SK-N-MC (cell line): ENCODE results near the gene TPT1.
A peak's percentile ranks its signal among the peaks of the same experiment; 100 is the strongest.

Source experiments
- DNase-seq: peaks from one replicate; pipeline ENCODE4 v3.0.0-alpha.2; 2011; ENCODE audit warnings: low read depth, low spot score
- H3K27ac ChIP-seq: fragments of 200-600 bp; sonication (generic); 2 replicates; pipeline ENCODE4 v1.5.1; 2016; ENCODE audit warnings: mixed run types
- H3K36me3 ChIP-seq: fragments of 200-600 bp; sonication (generic); 2 replicates; pipeline ENCODE4 v1.6.1; 2017; ENCODE audit warnings: antibody characterized with exemption, low read length, mixed read lengths; ENCODE audit not compliant: insufficient read depth
- H3K4me3 ChIP-seq: fragments of 200-600 bp; sonication (generic); 2 replicates; pipeline ENCODE4 v1.5.1; 2016
- H3K9ac ChIP-seq: fragments of 200-600 bp; sonication (generic); 2 replicates; pipeline ENCODE4 v1.8.0; 2017; ENCODE audit warnings: mixed run types, mixed read lengths; ENCODE audit not compliant: insufficient read length
- H3K9me3 ChIP-seq: fragments of 200-600 bp; sonication (generic); 2 replicates; pipeline ENCODE4 v1.6.1; 2017; ENCODE audit warnings: low read depth, mild to moderate bottlenecking, antibody characterized with exemption, low read length, moderate library complexity, mixed read lengths
- EZH2 ChIP-seq: fragments of 200-600 bp; sonication (generic); IDR thresholded peaks from one replicate; pipeline ENCODE4 v1.6.1; 2017; ENCODE audit warnings: antibody characterized with exemption
- FOXP2 ChIP-seq: optimal IDR thresholded peaks from 2 replicates; pipeline ENCODE3; 2011; ENCODE audit warnings: mild to moderate bottlenecking, moderate library complexity; ENCODE audit not compliant: insufficient read depth; ENCODE audit errors: extremely low read length, control extremely low read depth
- POLR2AphosphoS5 ChIP-seq: IDR thresholded peaks from 2 replicates; pipeline ENCODE4 v1.6.1; 2012; ENCODE audit warnings: mild to moderate bottlenecking, low read depth, low read length, borderline replicate concordance

Gene TPT1

GRCh38 chr13:45369116-45369515 is 28.1 kb upstream of the TPT1 start:
- no peak for DNase-seq
- Histone ChIP-seq H3K9ac (no peak overlapping the region), H3K27ac (no peak overlapping the region), H3K4me3 (no peak overlapping the region), H3K36me3 (peaks cover 6% of the 10 kb centered on the region; the same call in 1 of the 2 replicates), H3K9me3 (no peaks in the 10 kb centered on the region)
- no peak for TF ChIP-seq POLR2AphosphoS5
- TF ChIP-seq FOXP2, result no peak
- TF ChIP-seq EZH2, result no peak

GRCh38 chr13:45368571-45368970 is 27.6 kb upstream of the TPT1 start:
- 0 out of 2 replicates have a peak overlapping the region, but pooled peaks have one; percentile 2 for H3K27ac ChIP-seq
- no peaks in the 10 kb centered on the region for H3K9me3 ChIP-seq
- H3K4me3 ChIP-seq, result no peak overlapping the region
- TF ChIP-seq FOXP2 (no peak), POLR2AphosphoS5 (no peak; the same call in 1 of the 2 replicates)
- H3K36me3 ChIP-seq, result peaks cover 11% of the 10 kb centered on the region; the same call in 1 of the 2 replicates
- no peak for DNase-seq
- H3K9ac ChIP-seq, result no peak overlapping the region

GRCh38 chr13:45368005-45368404 is 27.0 kb upstream of the TPT1 start:
- Histone ChIP-seq H3K27ac (no peak overlapping the region), H3K4me3 (no peak overlapping the region), H3K9ac (no peak overlapping the region), H3K9me3 (no peaks in the 10 kb centered on the region), H3K36me3 (peaks cover 14% of the 10 kb centered on the region; the same call in 1 of the 2 replicates)
- DNase-seq, result no peak
- TF ChIP-seq POLR2AphosphoS5 (no peak), FOXP2 (no peak), EZH2 (no peak)

GRCh38 chr13:45367358-45367757 is 26.4 kb upstream of the TPT1 start:
- DNase-seq, result no peak
- H3K27ac ChIP-seq, result no peak overlapping the region
- TF ChIP-seq POLR2AphosphoS5, result no peak
- no peak for TF ChIP-seq EZH2
- TF ChIP-seq FOXP2, result no peak
- H3K36me3 ChIP-seq, result peaks cover 20% of the 10 kb centered on the region; the same call in 1 of the 2 replicates
- H3K9ac ChIP-seq, result no peak overlapping the region
- H3K4me3 ChIP-seq, result no peak overlapping the region
- H3K9me3 ChIP-seq, result no peaks in the 10 kb centered on the region

GRCh38 chr13:45365558-45365885 is 24.5 kb upstream of the TPT1 start:
- no peak overlapping the region for H3K4me3 ChIP-seq
- no peak overlapping the region for H3K9ac ChIP-seq
- peaks cover 20% of the 10 kb centered on the region; the same call in 1 of the 2 replicates for H3K36me3 ChIP-seq
- DNase-seq, result no peak
- TF ChIP-seq EZH2, result no peak
- TF ChIP-seq FOXP2, result no peak
- no peak for TF ChIP-seq POLR2AphosphoS5
- H3K27ac ChIP-seq, result no peak overlapping the region
- no peaks in the 10 kb centered on the region for H3K9me3 ChIP-seq

- H3K27ac ChIP-seq, result 0 out of 2 replicates have a peak overlapping the region, but pooled peaks have one; percentile 9
- H3K36me3 ChIP-seq, result peaks cover 23% of the 10 kb centered on the region; the same call in 1 of the 2 replicates
Observed at GRCh38 chr13:45364876-45365557, 24.0 kb upstream of the TPT1 start.

GRCh38 chr13:45362939-45363338 is 22.0 kb upstream of the TPT1 start:
- H3K27ac ChIP-seq, result no peak overlapping the region
- no peak overlapping the region for H3K9ac ChIP-seq
- no peaks in the 10 kb centered on the region for H3K9me3 ChIP-seq
- no peak for TF ChIP-seq POLR2AphosphoS5
- TF ChIP-seq EZH2, result no peak
- no peak for TF ChIP-seq FOXP2
- no peak for DNase-seq
- no peak overlapping the region for H3K4me3 ChIP-seq
- H3K36me3 ChIP-seq, result peaks cover 23% of the 10 kb centered on the region; the same call in 1 of the 2 replicates

More at GRCh38 chr13:45364876-45365557, 24.0 kb upstream of the TPT1 start:
- no peak overlapping the region for H3K9ac ChIP-seq
- no peak for DNase-seq
- no peak overlapping the region for H3K4me3 ChIP-seq
- H3K9me3 ChIP-seq, result no peaks in the 10 kb centered on the region
- no peak for TF ChIP-seq FOXP2

GRCh38 chr13:45361596-45362206 is 20.7 kb upstream of the TPT1 start:
- no peak overlapping the region for H3K4me3 ChIP-seq
- peaks cover 30% of the 10 kb centered on the region; the same call in 1 of the 2 replicates for H3K36me3 ChIP-seq
- H3K27ac ChIP-seq, result no peak overlapping the region
- TF ChIP-seq POLR2AphosphoS5 (no peak), FOXP2 (no peak), EZH2 (no peak)
- no peak for DNase-seq
- no peaks in the 10 kb centered on the region for H3K9me3 ChIP-seq
- no peak overlapping the region for H3K9ac ChIP-seq
